GM12878 (cell line): Measurements from ENCODE around the gene CCDC70. TPM values are rescaled to one million over a fixed set of nuclear protein-coding genes. Genes with fewer than 3 reads are reported as not detected.

Experiments used
- ATAC-seq: fragments of 200-7000 bp; cut with Tn5 transposase; 3 replicates; pipeline ENCODE4 v1.9.1; 2020; ENCODE audit warnings: mild to moderate bottlenecking, moderate library complexity
- BruUV-seq: library from RNA; stranded (reverse); fragments of 400-500 nt; replicated peaks from 2 replicates; lab custom pipeline; 2021; lab: Mats Ljungman, UMichigan
- CTCF ChIA-PET: fragments of 300-600 bp; sonication (Branson Sonifier 250); formaldehyde crosslinking; extraction: SDS; loops from one replicate; lab custom pipeline; 2021; ENCODE audit warnings: inconsistent platforms; lab: Yijun Ruan, JAX
- POLR2A ChIA-PET: fragments of 350-600 bp; formaldehyde crosslinking; extraction: SDS; loops from one replicate; lab custom pipeline; 2021; ENCODE audit warnings: inconsistent platforms; lab: Charles Lee
- RAD21 ChIA-PET: fragments of 300-600 bp; sonication (Branson Sonifier 250); formaldehyde crosslinking; loops from one replicate; lab custom pipeline; 2023; ENCODE audit warnings: antibody characterized with exemption; ENCODE audit not compliant: unreplicated experiment; lab: Charles Lee
- SMC1A ChIA-PET: fragments of 300-600 bp; sonication (Branson Sonifier 250); formaldehyde crosslinking; loops from one replicate; lab custom pipeline; 2023; ENCODE audit not compliant: unreplicated experiment, uncharacterized antibody; lab: Charles Lee
- DNase-seq: peaks from one replicate; pipeline ENCODE4 v3.0.0-alpha.2; 2011; ENCODE audit warnings: low read depth, low spot score
- FAIRE-seq: peaks from 3 replicates; lab custom pipeline; 2011; peaks lifted over from hg19 to GRCh38; lab: Jason Lieb, UNC
- H2AFZ ChIP-seq: 2 replicates; pipeline ENCODE4 v1.6.0; 2011; ENCODE audit warnings: low read depth, low read length, control low read depth; ENCODE audit not compliant: control insufficient read depth
- H3K27ac ChIP-seq: 2 replicates; pipeline ENCODE4 v1.5.1; 2011; ENCODE audit warnings: control low read depth; ENCODE audit not compliant: control insufficient read depth, insufficient read depth
- H3K27me3 ChIP-seq, 2 experiments: replicated peaks in 1 of 2; 2 replicates each; pipeline versions ENCODE4 v1.6.0 to v1.6.1; 2011; ENCODE audit warnings: low read length in 1 of 2; ENCODE audit not compliant: control insufficient read depth in 2 of 2, insufficient read depth in 2 of 2
- H3K36me3 ChIP-seq, 2 experiments: 2 replicates each; pipeline ENCODE4 v1.5.1; 2011; ENCODE audit warnings: low read length in 1 of 2; ENCODE audit not compliant: control insufficient read depth in 2 of 2, insufficient read depth in 2 of 2
- H3K4me1 ChIP-seq: 2 replicates; pipeline ENCODE4 v1.6.1; 2011; ENCODE audit warnings: mild to moderate bottlenecking, low read length, moderate library complexity, mixed read lengths; ENCODE audit not compliant: control insufficient read depth, insufficient read depth
- H3K4me2 ChIP-seq: 2 replicates; pipeline ENCODE4 v1.6.0; 2011; ENCODE audit warnings: control low read depth; ENCODE audit not compliant: control insufficient read depth, insufficient read depth
- H3K4me3 ChIP-seq: fragments of 200-600 bp; sonication (generic); 2 replicates; pipeline ENCODE4 v1.5.1; 2016
- H3K79me2 ChIP-seq: 2 replicates; pipeline ENCODE4 v1.6.0; 2011; ENCODE audit warnings: low read length; ENCODE audit not compliant: control insufficient read depth, insufficient read depth
- H3K9ac ChIP-seq: 2 replicates; pipeline ENCODE4 v1.8.0; 2011; ENCODE audit warnings: low read length, control low read depth, mixed read lengths; ENCODE audit not compliant: control insufficient read depth, insufficient read depth
- H3K9me3 ChIP-seq: replicated peaks from 3 replicates; pipeline ENCODE4 v1.5.1; 2011; ENCODE audit warnings: mild to moderate bottlenecking, low read length; ENCODE audit not compliant: control insufficient read depth, insufficient read depth
- H4K20me1 ChIP-seq: 2 replicates; pipeline ENCODE4 v1.6.0; 2011; ENCODE audit not compliant: control insufficient read depth, insufficient read depth
- ASH2L ChIP-seq: fragments of 300-600, 200-600 bp; sonication (generic); IDR thresholded peaks from 2 replicates; pipeline ENCODE4 v1.6.1; 2017; ENCODE audit warnings: low read depth, mild to moderate bottlenecking, borderline replicate concordance
- IKZF1 ChIP-seq: fragments of 450-650 bp; conservative IDR thresholded peaks from 2 replicates; pipeline ENCODE4 v1.6.1; 2017; ENCODE audit warnings: antibody characterized with exemption, mild to moderate bottlenecking
- IKZF2 ChIP-seq, 2 experiments: fragments of 450-650 bp; IDR thresholded peaks; 2 replicates each; pipeline ENCODE4 v1.6.1; 2017; ENCODE audit warnings: mild to moderate bottlenecking in 2 of 2, moderate library complexity in 2 of 2
- MTA2 ChIP-seq: fragments of 450-650 bp; IDR thresholded peaks from 2 replicates; pipeline ENCODE4 v1.6.1; 2016; ENCODE audit warnings: low read depth, mild to moderate bottlenecking, moderate library complexity
- NFYB ChIP-seq: IDR thresholded peaks from 2 replicates; pipeline ENCODE4 v1.6.1; 2011; ENCODE audit warnings: low read depth, mild to moderate bottlenecking, low read length, improper control_type of control experiment, moderate library complexity; ENCODE audit not compliant: insufficient read depth
- NRF1 ChIP-seq: conservative IDR thresholded peaks from 2 replicates; pipeline ENCODE4 v1.6.1; 2011; ENCODE audit warnings: mild to moderate bottlenecking, low read depth, low read length, improper control_type of control experiment
- POLR2AphosphoS2 ChIP-seq: IDR thresholded peaks from 2 replicates; pipeline ENCODE4 v1.6.1; 2011; ENCODE audit warnings: low read depth, mild to moderate bottlenecking, low read length, improper control_type of control experiment, moderate library complexity
- RBBP5 ChIP-seq: fragments of 200-600 bp; sonication (generic); conservative IDR thresholded peaks from 2 replicates; pipeline ENCODE4 v1.6.1; 2016
- SPI1 ChIP-seq: IDR thresholded peaks from 2 replicates; pipeline ENCODE4 v1.6.1; 2011; ENCODE audit warnings: low read depth, mild to moderate bottlenecking, low read length, moderate library complexity, borderline replicate concordance; ENCODE audit not compliant: insufficient read depth
- whole genome bisulfite sequencing: methylation state at CpG from one replicate; pipeline ENCODE4 v1.1.6; 2016; ENCODE audit warnings: low lambda C conversion rate; ENCODE audit not compliant: insufficient replicate concordance, insufficient coverage; ENCODE audit errors: missing lambda C conversion rate; 5-methylcytosine and 5-hydroxymethylcytosine counted together
- in situ Hi-C: fragments of 300-500 bp; cut with MboI; formaldehyde crosslinking; loops from 9 replicates; pipeline ENCODE4 v1.14.3; 2018; ENCODE audit warnings: mixed read lengths
- intact Hi-C: fragments of 100-400 bp; cut with micrococcal nuclease; formaldehyde crosslinking; loops from one replicate; pipeline ENCODE4 v1.14.2; 2022; ENCODE audit not compliant: unreplicated experiment
- polyA plus RNA-seq, 11 experiments: library from polyadenylated mRNA; depleted of rRNA in 4 of 11; unstranded in 6 of 11; stranded (reverse) in 5 of 11; fragments of >200 nt; fragmentation: Nextera tagmentation in 4 of 11; fragmentation: Illumina TruSeq in 1 of 11; extraction: Ambion mirVana in 4 of 11; extraction: Trizol in 1 of 11; gene quantifications; 1 replicate in 1 of 11; 2 replicates in 10 of 11; pipeline versions ENCODE4 v1.2.1 to v1.2.3, GENCODE V29; 2011 to 2016; ENCODE audit warnings: inconsistent platforms in 2 of 11, missing spikeins in 2 of 11, low read depth in 1 of 11
- total RNA-seq, 4 experiments: library from RNA; depleted of rRNA in 3 of 4; stranded (reverse); fragments of >200 nt in 3 of 4; fragmentation: Illumina TruSeq in 1 of 4; extraction: Trizol in 1 of 4; gene quantifications; 2 replicates each; pipeline versions ENCODE4 v1.2.1 to v1.2.3, GENCODE V29; 2013 to 2021
- TF ChIP-seq, protein P1 (sequence below): IDR thresholded peaks from 2 replicates; pipeline ENCODE4 v1.6.1; 2012; ENCODE audit warnings: low read depth, low read length, improper control_type of control experiment

CCDC70 gene
- total and polyA plus RNA-seq, 10 of the 15 experiments (the other 5 are each of a cell fraction or from before 2014, with no cell fraction given), result not detected

DNA sequence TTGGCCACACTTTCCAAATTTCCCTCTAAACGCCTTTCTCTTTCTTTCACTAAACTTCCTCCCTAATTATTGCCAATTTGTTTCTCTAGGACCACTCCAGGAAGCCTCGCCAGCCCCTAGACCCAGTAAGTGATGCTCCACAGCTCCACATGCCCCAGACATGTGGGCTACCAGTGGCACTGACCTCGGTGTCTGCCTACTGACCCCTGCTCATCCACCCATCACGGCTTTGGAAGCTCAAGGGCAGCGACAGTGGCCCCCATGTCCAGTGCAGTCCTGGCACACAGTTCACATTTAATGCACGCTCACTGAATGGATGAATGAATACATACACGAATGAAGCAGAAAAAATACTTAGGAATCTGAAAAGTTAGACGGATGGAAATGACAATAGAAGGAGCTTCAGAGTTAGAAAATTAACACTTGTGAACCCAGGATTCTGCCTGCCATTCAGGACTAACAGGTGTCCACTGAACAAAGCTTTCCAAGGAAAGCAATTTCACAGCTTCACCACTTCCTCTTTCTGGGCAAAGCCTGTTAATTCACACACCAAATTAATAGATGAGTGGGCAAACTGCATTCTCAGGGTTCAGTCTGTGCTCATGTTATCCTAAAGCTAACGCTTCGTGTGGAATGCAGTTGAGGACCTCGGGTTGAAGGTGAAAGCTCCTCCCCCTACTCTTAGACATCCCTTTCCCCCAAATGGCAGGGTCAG, 50.9 kb downstream of the CCDC70 start:
- TF ChIP-seq IKZF2 (IDR thresholded peaks at IDR 0.05) (peak; percentile 56 to 81), ASH2L (no peak), MTA2 (peak; percentile 31; the same call in 1 of the 2 replicates), NFYB (no peak), NRF1 (no peak), IKZF1 (peak; percentile 64), SPI1 (peak; percentile 93), RBBP5 (no peak), POLR2AphosphoS2 (no peak)
- TF ChIP-seq, protein P1, sequence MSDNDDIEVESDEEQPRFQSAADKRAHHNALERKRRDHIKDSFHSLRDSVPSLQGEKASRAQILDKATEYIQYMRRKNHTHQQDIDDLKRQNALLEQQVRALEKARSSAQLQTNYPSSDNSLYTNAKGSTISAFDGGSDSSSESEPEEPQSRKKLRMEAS, result no peak
- intact Hi-C loops, result no loop called here
- peaks cover 6% of the 10 kb centered on the region; the same call in 1 of the 2 replicates for H3K4me1 ChIP-seq
- RAD21 ChIA-PET, result interaction anchor here (0.8 to 1.7 kb wide), 7 partner anchors 12 to 215 kb away, joined by 3 to 10 read pairs (median 3); no protein-coding TSS in a partner anchor
- no peaks in the 10 kb centered on the region for H3K36me3 ChIP-seq
- H3K9ac ChIP-seq, result no peak overlapping the region
- H3K9me3 ChIP-seq, result no peaks in the 10 kb centered on the region
- no TSS peak for BruUV-seq
- CTCF ChIA-PET, result interaction anchor here (0.8 to 2.2 kb wide), 10 partner anchors 10 to 215 kb away, joined by 3 to 13 read pairs (median 4); no protein-coding TSS in a partner anchor
- 39% methylated on average over 11 of the region's 11 CpGs for WGBS
- no peak overlapping the region for H3K4me2 ChIP-seq
- no peak overlapping the region for H3K27ac ChIP-seq
- H2AFZ ChIP-seq, result no peak overlapping the region
- no peak for DNase-seq
- in situ Hi-C loops, result no loop called here
- no peaks in the 10 kb centered on the region for H4K20me1 ChIP-seq
- peaks cover 0 to 6% of the 10 kb centered on the region in 2 experiments; a peak in 3 of 4 replicates for H3K27me3 ChIP-seq
- peak; percentile 61 for ATAC-seq
- POLR2A ChIA-PET, result interaction anchor here (1.0 kb wide), 1 partner anchor 10 kb away, joined by 4 read pairs; no protein-coding TSS in a partner anchor
- H3K4me3 ChIP-seq, result no peak overlapping the region
- SMC1A ChIA-PET, result interaction anchor here (0.6 to 3.2 kb wide), 10 partner anchors 9 to 214 kb away, joined by 3 to 12 read pairs (median 4); no protein-coding TSS in a partner anchor
- FAIRE-seq, result no peak
- no peaks in the 10 kb centered on the region for H3K79me2 ChIP-seq
